ENCODE results near the gene COL18A1. TPM values are rescaled to one million over a fixed set of nuclear protein-coding genes. Genes with fewer than 3 reads are reported as not detected.

COL18A1 gene
- polyA plus RNA-seq, 2 of the 4 experiments (the other 2 are of a cell fraction): 17.3 to 88.4 TPM

DNA sequence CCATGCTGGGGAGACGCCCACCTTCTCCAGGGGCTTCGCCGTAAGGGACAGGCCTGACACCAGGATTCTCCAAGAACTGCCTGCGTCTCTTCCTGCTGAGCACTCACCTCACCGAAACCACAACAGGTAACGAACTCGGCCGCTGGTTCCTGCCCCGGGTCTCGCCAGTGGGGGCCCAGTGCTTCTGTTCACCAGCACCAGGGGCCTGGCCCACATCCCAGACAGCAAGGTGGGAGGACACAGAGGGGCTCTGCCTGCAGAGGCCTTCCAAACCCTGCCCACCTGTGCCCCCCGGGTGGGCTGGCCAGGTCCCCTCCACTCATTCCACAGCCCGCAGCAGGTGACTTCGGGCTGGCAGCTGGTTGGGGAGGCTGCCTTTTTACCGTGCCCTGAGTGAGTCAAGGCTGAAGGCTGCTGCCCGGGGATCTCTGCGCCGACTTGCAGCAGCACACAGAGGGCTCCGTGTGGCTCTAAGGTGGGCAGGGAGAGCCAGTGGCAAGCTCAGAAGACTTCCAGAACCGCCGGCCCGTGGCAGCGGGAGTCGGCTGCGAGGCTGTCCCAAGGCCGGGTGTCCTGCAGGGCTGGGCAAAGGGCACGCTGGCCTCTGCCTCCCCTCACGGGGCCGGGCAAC, 14.7 kb upstream of the COL18A1 start (continued):
- TF ChIP-seq, protein P1, sequence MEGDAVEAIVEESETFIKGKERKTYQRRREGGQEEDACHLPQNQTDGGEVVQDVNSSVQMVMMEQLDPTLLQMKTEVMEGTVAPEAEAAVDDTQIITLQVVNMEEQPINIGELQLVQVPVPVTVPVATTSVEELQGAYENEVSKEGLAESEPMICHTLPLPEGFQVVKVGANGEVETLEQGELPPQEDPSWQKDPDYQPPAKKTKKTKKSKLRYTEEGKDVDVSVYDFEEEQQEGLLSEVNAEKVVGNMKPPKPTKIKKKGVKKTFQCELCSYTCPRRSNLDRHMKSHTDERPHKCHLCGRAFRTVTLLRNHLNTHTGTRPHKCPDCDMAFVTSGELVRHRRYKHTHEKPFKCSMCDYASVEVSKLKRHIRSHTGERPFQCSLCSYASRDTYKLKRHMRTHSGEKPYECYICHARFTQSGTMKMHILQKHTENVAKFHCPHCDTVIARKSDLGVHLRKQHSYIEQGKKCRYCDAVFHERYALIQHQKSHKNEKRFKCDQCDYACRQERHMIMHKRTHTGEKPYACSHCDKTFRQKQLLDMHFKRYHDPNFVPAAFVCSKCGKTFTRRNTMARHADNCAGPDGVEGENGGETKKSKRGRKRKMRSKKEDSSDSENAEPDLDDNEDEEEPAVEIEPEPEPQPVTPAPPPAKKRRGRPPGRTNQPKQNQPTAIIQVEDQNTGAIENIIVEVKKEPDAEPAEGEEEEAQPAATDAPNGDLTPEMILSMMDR (IDR thresholded peaks at IDR 0.05): no peak
- no peak for TF ChIP-seq CHD2 (IDR thresholded peaks at IDR 0.05; ENCODE audit: low read length, partially characterized antibody)
- no peak for TF ChIP-seq EHMT2 (IDR thresholded peaks at IDR 0.05; ENCODE audit: low read depth)
- no peak for TF ChIP-seq CBX2 (IDR thresholded peaks at IDR 0.05; ENCODE audit: borderline replicate concordance, low read depth)
- TF ChIP-seq, protein P2, sequence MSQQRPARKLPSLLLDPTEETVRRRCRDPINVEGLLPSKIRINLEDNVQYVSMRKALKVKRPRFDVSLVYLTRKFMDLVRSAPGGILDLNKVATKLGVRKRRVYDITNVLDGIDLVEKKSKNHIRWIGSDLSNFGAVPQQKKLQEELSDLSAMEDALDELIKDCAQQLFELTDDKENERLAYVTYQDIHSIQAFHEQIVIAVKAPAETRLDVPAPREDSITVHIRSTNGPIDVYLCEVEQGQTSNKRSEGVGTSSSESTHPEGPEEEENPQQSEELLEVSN (IDR thresholded peaks at IDR 0.05; ENCODE audit: borderline replicate concordance, low read depth): no peak

DNA sequence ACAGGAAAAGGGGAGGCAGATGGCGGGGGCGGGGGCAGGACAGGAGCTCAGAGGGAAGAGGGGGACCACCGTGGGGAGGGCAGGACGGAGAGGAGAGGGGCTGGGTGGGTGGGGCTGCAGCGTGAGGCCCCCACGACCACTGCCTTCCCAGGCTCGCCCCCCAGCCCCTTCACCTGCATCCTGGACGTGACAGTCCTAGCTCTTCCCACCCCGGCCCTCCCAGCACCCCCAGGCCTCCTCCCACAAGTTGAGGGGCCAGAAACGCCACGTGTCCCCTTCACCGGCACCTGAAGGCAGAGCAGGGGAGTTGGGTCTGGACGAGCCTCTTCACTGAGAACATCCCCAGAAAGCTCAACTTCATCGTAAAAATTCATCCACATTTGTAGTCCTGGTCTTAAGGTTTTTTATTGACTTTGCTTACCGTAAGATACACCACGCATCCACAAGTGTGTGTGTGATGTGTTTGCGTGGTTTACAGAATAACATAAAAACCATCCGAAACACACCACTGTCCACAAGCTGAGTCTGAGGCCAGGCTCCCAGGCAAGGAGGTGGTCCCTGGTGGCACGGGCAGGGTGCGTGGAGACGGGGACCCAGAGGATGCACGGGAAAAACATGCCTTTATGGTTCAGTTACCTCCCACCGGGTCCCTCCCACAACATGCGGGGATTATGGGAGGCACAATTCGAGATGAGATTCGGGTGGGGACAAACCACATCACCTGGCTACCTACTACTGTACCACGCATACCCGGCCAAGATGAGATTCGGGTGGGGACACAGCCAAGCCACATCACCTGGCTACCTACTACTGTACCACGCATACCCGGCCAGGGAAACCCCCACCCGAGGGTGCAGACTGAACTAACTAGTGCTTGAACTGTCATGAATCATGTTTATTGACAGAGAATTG, 13.9 kb upstream of the COL18A1 start:
- CTCF ChIA-PET: no interaction called here
- POLR2A ChIA-PET: no interaction called here
- H3K27ac ChIP-seq: no peak overlapping the region
- WGBS (ENCODE audit: missing lambda C conversion rate): 80% methylated on average over 25 of the region's 32 CpGs
- no peak overlapping the region for H3K4me3 ChIP-seq
- FAIRE-seq (no peak), ATAC-seq (no peak), DNase-seq (ENCODE audit: low read depth in 1 of 2, low spot score in 1 of 2) (no peak)
- H3K4me1 ChIP-seq: peaks cover 16% of the 10 kb centered on the region
- TF ChIP-seq ESRRA (IDR thresholded peaks at IDR 0.05; ENCODE audit: borderline replicate concordance, low read length) (no peak), JUN (IDR thresholded peaks at IDR 0.05) (no peak), KDM1A (IDR thresholded peaks at IDR 0.05; ENCODE audit: low read depth) (no peak), BHLHE40 (IDR thresholded peaks at IDR 0.05; ENCODE audit: low read depth, low read length) (no peak), NR3C1 (IDR thresholded peaks at IDR 0.05) (no peak), SMC3 (IDR thresholded peaks at IDR 0.05) (no peak)
- TF ChIP-seq, protein P3, sequence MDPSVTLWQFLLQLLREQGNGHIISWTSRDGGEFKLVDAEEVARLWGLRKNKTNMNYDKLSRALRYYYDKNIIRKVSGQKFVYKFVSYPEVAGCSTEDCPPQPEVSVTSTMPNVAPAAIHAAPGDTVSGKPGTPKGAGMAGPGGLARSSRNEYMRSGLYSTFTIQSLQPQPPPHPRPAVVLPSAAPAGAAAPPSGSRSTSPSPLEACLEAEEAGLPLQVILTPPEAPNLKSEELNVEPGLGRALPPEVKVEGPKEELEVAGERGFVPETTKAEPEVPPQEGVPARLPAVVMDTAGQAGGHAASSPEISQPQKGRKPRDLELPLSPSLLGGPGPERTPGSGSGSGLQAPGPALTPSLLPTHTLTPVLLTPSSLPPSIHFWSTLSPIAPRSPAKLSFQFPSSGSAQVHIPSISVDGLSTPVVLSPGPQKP (IDR thresholded peaks at IDR 0.05; ENCODE audit: low read depth, low read length): no peak
- H3K4me2 ChIP-seq: no peak overlapping the region
- H3K9me3 ChIP-seq: no peaks in the 10 kb centered on the region

DNA sequence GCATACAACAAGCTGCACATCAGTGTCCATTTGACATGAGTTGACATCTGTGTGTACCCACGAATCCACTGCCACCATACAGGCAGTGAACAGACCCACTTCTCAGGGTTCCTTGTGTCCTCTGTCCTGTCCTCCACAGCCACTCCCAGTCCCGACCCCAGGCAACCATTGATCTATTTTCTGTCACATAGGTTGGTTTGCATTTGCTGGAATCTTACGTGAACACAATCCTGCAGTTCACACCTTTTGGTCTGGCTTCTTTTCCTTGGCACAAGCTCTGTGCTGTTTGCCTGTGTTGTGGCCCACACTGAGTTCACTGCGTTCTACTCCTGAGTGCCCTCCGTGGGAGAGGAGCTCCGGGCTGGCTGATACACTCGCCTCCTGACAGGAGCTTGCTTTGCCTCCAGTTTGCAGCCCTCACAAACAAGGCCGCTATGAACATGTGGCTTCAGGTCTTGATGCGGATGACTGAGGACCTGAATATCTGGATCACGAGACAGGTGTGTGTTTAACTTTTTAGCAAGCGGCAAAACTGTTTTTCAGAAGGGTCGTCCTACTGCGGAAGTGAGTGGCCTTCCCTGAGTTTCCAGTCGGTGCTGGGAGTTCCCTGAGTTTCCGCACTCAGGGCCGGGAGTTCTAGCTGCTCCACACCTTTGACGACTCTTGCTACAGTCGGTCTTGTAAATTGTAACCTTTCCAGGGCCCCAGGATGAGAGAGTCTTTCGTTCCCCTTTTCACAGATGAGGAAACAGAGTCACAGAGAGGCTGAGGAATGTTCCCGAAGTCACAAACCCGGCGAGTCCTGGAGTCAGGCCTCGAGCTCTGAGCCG, 13.0 kb upstream of the COL18A1 start:
- no peak for FAIRE-seq
- 81% methylated on average over 21 of the region's 24 CpGs for WGBS (ENCODE audit: missing lambda C conversion rate)
- ATAC-seq: no peak
- no peaks in the 10 kb centered on the region for H3K9me3 ChIP-seq
- H3K4me3 ChIP-seq: no peak overlapping the region
- no peak overlapping the region for H3K4me2 ChIP-seq
- no peak overlapping the region for H3K27ac ChIP-seq
- peaks cover 8% of the 10 kb centered on the region for H3K4me1 ChIP-seq
- POLR2A ChIA-PET: no interaction called here
- DNase-seq (ENCODE audit: low read depth in 1 of 2, low spot score in 1 of 2): no peak
- CTCF ChIA-PET: interaction anchor here (0.8 kb wide), 1 partner anchor 83 kb away, joined by 5 read pairs; no protein-coding TSS in a partner anchor
- TF ChIP-seq GATA3 (IDR thresholded peaks at IDR 0.05; ENCODE audit: borderline replicate concordance): no peak
- TF ChIP-seq CEBPB (IDR thresholded peaks at IDR 0.05): no peak
- TF ChIP-seq CBX2 (IDR thresholded peaks at IDR 0.05; ENCODE audit: borderline replicate concordance, low read depth): no peak
- TF ChIP-seq FOSB (CRISPR knock-in tag; IDR thresholded peaks at IDR 0.05): no peak
- no peak for TF ChIP-seq SREBF2 (IDR thresholded peaks at IDR 0.05)
- TF ChIP-seq RFX5 (IDR thresholded peaks at IDR 0.05): no peak
- TF ChIP-seq FOXS1 (CRISPR knock-in tag; IDR thresholded peaks at IDR 0.05): no peak
- TF ChIP-seq, protein P4, sequence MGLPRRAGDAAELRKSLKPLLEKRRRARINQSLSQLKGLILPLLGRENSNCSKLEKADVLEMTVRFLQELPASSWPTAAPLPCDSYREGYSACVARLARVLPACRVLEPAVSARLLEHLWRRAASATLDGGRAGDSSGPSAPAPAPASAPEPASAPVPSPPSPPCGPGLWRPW (IDR thresholded peaks at IDR 0.05): no peak
- no peak for TF ChIP-seq JUN (IDR thresholded peaks at IDR 0.05)
- TF ChIP-seq, protein P2 (IDR thresholded peaks at IDR 0.05; ENCODE audit: borderline replicate concordance, low read depth): no peak
- TF ChIP-seq RCOR1 (IDR thresholded peaks at IDR 0.05; ENCODE audit: low read depth, low read length): no peak
- TF ChIP-seq, protein P5, sequence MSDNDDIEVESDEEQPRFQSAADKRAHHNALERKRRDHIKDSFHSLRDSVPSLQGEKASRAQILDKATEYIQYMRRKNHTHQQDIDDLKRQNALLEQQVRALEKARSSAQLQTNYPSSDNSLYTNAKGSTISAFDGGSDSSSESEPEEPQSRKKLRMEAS (IDR thresholded peaks at IDR 0.05): no peak
- TF ChIP-seq NFE2L2 (conservative IDR thresholded peaks at IDR 0.05; ENCODE audit: low read length): no peak
- TF ChIP-seq HEYL (CRISPR knock-in tag; IDR thresholded peaks at IDR 0.05): no peak
- no peak for TF ChIP-seq ZFP36 (IDR thresholded peaks at IDR 0.05; ENCODE audit: borderline replicate concordance, partially characterized antibody)
- TF ChIP-seq MAFK (IDR thresholded peaks at IDR 0.05; ENCODE audit: partially characterized antibody): no peak
- TF ChIP-seq FOSL2 (IDR thresholded peaks at IDR 0.05): no peak
- no peak for TF ChIP-seq FOSL2 (CRISPR knock-in tag; IDR thresholded peaks at IDR 0.05)
- TF ChIP-seq HOXA7 (CRISPR knock-in tag; IDR thresholded peaks at IDR 0.05): no peak
- no peak for TF ChIP-seq TFCP2L1 (CRISPR knock-in tag; IDR thresholded peaks at IDR 0.05)

All from A549 (cell line).